Measurements from ENCODE around the gene IGLON5. TPM values are rescaled to one million over a fixed set of nuclear protein-coding genes. Genes with fewer than 3 reads are reported as not detected.

Gene IGLON5
- total RNA-seq, 1 donor = not detected

DNA sequence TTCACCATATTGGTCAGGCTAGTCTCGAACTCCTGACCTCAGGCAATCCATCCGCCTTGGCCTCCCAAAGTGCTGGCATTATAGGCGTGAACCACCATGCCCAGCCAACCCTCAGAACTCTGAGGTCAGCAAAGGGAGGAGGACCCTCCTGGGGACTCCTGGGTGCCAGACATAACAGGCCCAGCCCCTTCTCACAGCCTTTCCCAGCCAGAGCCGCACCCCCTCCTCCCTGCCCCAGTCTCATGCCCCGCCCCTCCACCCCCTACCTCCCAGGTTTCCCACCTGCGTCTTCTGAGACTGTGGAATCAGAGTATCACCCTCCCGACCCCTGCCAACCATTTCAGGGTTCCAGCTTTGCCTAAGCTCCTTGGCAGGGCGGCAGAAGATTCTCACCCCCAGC lies 5.2 kb downstream of the IGLON5 start:
- Histone ChIP-seq H3K9me3 (ENCODE audit: low read depth, low read length) (no peaks in the 10 kb centered on the region), H3K4me3 (ENCODE audit: insufficient read depth, low read length) (no peak overlapping the region), H4K20me1 (ENCODE audit: insufficient read depth, low read length) (no peaks in the 10 kb centered on the region), H3K4me2 (ENCODE audit: insufficient read depth, low read length) (no peak overlapping the region), H3K27ac (ENCODE audit: low read depth, low read length) (no peak overlapping the region), H3K36me3 (ENCODE audit: insufficient read depth, low read length) (no peaks in the 10 kb centered on the region), H3K79me2 (ENCODE audit: insufficient read depth, low read length) (no peaks in the 10 kb centered on the region), H3K4me1 (ENCODE audit: insufficient read depth, low read length) (no peaks in the 10 kb centered on the region), H2AFZ (ENCODE audit: low read length) (no peak overlapping the region), H3K27me3 (ENCODE audit: insufficient read depth, low read length) (peaks cover 8% of the 10 kb centered on the region)
- TF ChIP-seq, protein P1, sequence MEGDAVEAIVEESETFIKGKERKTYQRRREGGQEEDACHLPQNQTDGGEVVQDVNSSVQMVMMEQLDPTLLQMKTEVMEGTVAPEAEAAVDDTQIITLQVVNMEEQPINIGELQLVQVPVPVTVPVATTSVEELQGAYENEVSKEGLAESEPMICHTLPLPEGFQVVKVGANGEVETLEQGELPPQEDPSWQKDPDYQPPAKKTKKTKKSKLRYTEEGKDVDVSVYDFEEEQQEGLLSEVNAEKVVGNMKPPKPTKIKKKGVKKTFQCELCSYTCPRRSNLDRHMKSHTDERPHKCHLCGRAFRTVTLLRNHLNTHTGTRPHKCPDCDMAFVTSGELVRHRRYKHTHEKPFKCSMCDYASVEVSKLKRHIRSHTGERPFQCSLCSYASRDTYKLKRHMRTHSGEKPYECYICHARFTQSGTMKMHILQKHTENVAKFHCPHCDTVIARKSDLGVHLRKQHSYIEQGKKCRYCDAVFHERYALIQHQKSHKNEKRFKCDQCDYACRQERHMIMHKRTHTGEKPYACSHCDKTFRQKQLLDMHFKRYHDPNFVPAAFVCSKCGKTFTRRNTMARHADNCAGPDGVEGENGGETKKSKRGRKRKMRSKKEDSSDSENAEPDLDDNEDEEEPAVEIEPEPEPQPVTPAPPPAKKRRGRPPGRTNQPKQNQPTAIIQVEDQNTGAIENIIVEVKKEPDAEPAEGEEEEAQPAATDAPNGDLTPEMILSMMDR (IDR thresholded peaks at IDR 0.05; ENCODE audit: extremely low read depth, low read depth, low read length) = no peak
- DNase-seq (ENCODE audit: insufficient read length, low spot score, missing footprints) = no peak

DNA sequence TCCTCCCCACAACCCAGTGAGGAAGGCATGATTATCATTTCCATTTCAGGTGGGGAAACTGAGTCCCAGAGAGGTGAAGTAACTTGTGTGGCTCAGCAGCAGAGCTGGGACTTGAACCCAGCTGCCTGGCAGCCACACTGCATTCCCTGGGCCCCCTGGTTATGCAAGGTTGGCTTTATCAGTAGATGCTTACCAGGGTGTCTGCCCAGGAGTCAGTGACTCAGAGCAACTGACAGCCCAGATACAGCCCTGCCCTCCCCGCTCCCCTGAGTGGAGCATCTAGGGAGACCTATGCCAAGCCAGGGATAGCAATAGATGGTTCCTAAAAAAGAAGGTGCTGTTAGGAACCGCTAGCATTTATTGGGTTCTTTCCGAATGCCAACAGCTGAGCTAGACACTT lies 5.9 kb downstream of the IGLON5 start:
- no peaks in the 10 kb centered on the region for H3K79me2 ChIP-seq (ENCODE audit: insufficient read depth, low read length)
- no peaks in the 10 kb centered on the region for H3K36me3 ChIP-seq (ENCODE audit: insufficient read depth, low read length)
- H4K20me1 ChIP-seq (ENCODE audit: insufficient read depth, low read length) = no peaks in the 10 kb centered on the region
- H3K4me2 ChIP-seq (ENCODE audit: insufficient read depth, low read length) = no peak overlapping the region
- DNase-seq (ENCODE audit: insufficient read length, low spot score, missing footprints) = peak; percentile 39
- no peaks in the 10 kb centered on the region for H3K4me1 ChIP-seq (ENCODE audit: insufficient read depth, low read length)
- no peak overlapping the region for H2AFZ ChIP-seq (ENCODE audit: low read length)
- H3K27me3 ChIP-seq (ENCODE audit: insufficient read depth, low read length) = peaks cover 6% of the 10 kb centered on the region
- no peaks in the 10 kb centered on the region for H3K9me3 ChIP-seq (ENCODE audit: low read depth, low read length)
- TF ChIP-seq, protein P1 (IDR thresholded peaks at IDR 0.05; ENCODE audit: extremely low read depth, low read depth, low read length) = no peak
- no peak overlapping the region for H3K27ac ChIP-seq (ENCODE audit: low read depth, low read length)
- no peak overlapping the region for H3K4me3 ChIP-seq (ENCODE audit: insufficient read depth, low read length)

DNA sequence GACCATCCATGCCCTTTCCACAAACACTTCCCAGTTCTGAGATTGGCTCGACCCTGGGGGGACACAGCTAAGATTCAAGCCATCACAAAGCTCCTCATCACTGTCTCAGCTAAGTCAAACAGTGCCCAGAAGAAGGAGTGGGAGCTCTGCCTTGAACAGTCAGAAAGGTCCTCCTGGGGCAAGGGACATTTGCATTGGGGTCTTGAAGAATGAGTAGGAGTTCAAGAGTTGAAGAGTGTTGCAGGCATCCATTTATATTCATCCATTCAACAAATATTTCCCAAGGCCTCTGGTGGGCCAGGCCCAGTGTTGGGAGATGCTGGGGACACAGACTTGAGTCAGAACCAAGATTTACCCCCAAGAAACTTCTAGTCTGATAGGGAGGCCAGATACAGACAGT lies 6.5 kb downstream of the IGLON5 start:
- H3K27me3 ChIP-seq (ENCODE audit: insufficient read depth, low read length) = peaks cover 3% of the 10 kb centered on the region
- H3K79me2 ChIP-seq (ENCODE audit: insufficient read depth, low read length) = no peaks in the 10 kb centered on the region
- H2AFZ ChIP-seq (ENCODE audit: low read length) = no peak overlapping the region
- H3K4me3 ChIP-seq (ENCODE audit: insufficient read depth, low read length) = no peak overlapping the region
- H3K36me3 ChIP-seq (ENCODE audit: insufficient read depth, low read length) = no peaks in the 10 kb centered on the region
- H3K9me3 ChIP-seq (ENCODE audit: low read depth, low read length) = no peaks in the 10 kb centered on the region
- peak; percentile 58 for DNase-seq (ENCODE audit: insufficient read length, low spot score, missing footprints)
- H3K27ac ChIP-seq (ENCODE audit: low read depth, low read length) = no peak overlapping the region
- H4K20me1 ChIP-seq (ENCODE audit: insufficient read depth, low read length) = no peaks in the 10 kb centered on the region
- H3K4me1 ChIP-seq (ENCODE audit: insufficient read depth, low read length) = no peaks in the 10 kb centered on the region
- TF ChIP-seq, protein P1 (IDR thresholded peaks at IDR 0.05; ENCODE audit: extremely low read depth, low read depth, low read length) = no peak
- no peak overlapping the region for H3K4me2 ChIP-seq (ENCODE audit: insufficient read depth, low read length)

DNA sequence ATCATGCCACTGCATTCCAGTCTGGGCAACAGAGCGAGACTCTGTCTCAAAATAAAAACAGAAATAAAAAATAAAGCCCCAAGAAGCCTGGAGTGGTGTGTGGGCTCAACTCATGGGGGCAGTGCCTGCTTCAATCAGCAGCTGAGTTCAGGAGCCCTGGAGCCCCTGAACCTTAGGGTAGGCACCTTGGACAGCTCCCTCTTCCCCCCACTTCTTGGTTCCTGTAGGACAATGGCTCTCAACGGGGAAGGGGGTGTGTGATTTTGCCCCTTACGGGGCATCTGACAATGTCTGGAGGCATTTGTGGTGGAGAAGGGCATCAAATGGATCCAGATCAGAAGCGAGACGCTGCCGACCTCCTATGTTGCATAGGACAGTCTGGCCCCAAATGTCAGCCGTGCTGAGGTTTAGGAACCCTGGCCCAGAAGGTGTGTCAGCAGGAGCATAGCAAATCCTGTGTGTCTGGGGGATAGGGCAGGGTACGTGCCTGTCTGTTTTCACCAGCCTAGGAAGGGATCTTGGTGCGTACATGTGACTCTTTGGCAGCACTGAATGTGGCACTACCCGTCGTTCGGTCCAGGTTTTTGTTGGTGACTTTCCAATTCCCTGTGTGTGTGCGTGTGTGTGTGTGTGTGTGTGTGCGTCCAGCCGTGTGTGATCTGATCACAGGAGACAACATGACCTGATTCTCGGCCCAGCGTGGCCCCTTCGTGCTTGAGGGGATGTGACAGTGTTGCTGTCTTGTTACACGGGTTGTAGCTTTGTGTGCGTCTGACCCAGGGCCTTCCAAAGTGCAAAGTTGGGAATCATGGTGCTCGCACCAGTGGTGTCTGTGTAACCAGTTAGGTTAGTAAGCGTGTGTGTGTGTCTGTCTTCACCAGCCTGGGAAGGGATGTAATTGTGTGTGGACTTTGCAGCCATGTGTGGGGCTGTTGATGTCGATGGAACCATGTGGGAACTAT lies 7.5 kb downstream of the IGLON5 start:
- Histone ChIP-seq H2AFZ (ENCODE audit: low read length) (no peak overlapping the region), H3K27ac (ENCODE audit: low read depth, low read length) (no peak overlapping the region), H3K9me3 (ENCODE audit: low read depth, low read length) (no peaks in the 10 kb centered on the region), H3K36me3 (ENCODE audit: insufficient read depth, low read length) (no peaks in the 10 kb centered on the region), H3K4me2 (ENCODE audit: insufficient read depth, low read length) (no peak overlapping the region), H3K4me1 (ENCODE audit: insufficient read depth, low read length) (no peaks in the 10 kb centered on the region), H4K20me1 (ENCODE audit: insufficient read depth, low read length) (no peaks in the 10 kb centered on the region), H3K27me3 (ENCODE audit: insufficient read depth, low read length) (no peaks in the 10 kb centered on the region), H3K4me3 (ENCODE audit: insufficient read depth, low read length) (no peak overlapping the region), H3K79me2 (ENCODE audit: insufficient read depth, low read length) (no peaks in the 10 kb centered on the region)
- peak; percentile 68 for DNase-seq (ENCODE audit: insufficient read length, low spot score, missing footprints)
- TF ChIP-seq, protein P1 (IDR thresholded peaks at IDR 0.05; ENCODE audit: extremely low read depth, low read depth, low read length) = no peak

Data from osteoblast (primary cell).